AG10803 (cell line): ENCODE measurements around the gene FOXP1.

ENCODE experiments used
- DNase-seq: peaks from one replicate; pipeline ENCODE4 v3.0.0; 2010; ENCODE audit warnings: low read depth
- H3K4me3 ChIP-seq: 2 replicates; pipeline ENCODE4 v1.5.1; 2011; ENCODE audit warnings: mild to moderate bottlenecking, low read length, control low read depth
- CTCF ChIP-seq: conservative IDR thresholded peaks from 2 replicates; pipeline ENCODE4 v1.5.1; 2011; ENCODE audit warnings: mild to moderate bottlenecking, low read length, control low read depth, inconsistent platforms

FOXP1 gene

GRCh38 chr3:71052716-71053115 lies 530.8 kb downstream of the FOXP1 start:
- TF ChIP-seq CTCF: no peak
- H3K4me3 ChIP-seq: no peak overlapping the region
- DNase-seq: no peak

GRCh38 chr3:71051893-71052687 lies 531.4 kb downstream of the FOXP1 start:
- H3K4me3 ChIP-seq: no peak overlapping the region
- TF ChIP-seq CTCF: no peak
- DNase-seq: peak; percentile 70

- DNase-seq: no peak
- no peak for TF ChIP-seq CTCF
- H3K4me3 ChIP-seq: no peak overlapping the region
Observed at GRCh38 chr3:71051259-71051595, 532.3 kb downstream of the FOXP1 start.

GRCh38 chr3:71050538-71051258 lies 532.8 kb downstream of the FOXP1 start:
- TF ChIP-seq CTCF: no peak
- peak; percentile 58 for DNase-seq
- H3K4me3 ChIP-seq: no peak overlapping the region

GRCh38 chr3:71050166-71050537 lies 533.4 kb downstream of the FOXP1 start:
- no peak for DNase-seq
- H3K4me3 ChIP-seq: no peak overlapping the region
- no peak for TF ChIP-seq CTCF

GRCh38 chr3:71048948-71049347 lies 534.6 kb downstream of the FOXP1 start:
- DNase-seq: no peak
- no peak overlapping the region for H3K4me3 ChIP-seq
- TF ChIP-seq CTCF: no peak
